ENCODE data around the gene GNB1L. TPM values are rescaled to one million over a fixed set of nuclear protein-coding genes. Genes with fewer than 3 reads are reported as not detected.

The GNB1L gene
- total RNA-seq, 1 experiment from 2014 or later: 18.0 TPM

GRCh38 chr22:19737846-19738663 is 116.6 kb downstream of the GNB1L start:
- no peak for ATAC-seq
- no peaks in the 10 kb centered on the region for H3K36me3 Mint-ChIP-seq
- no peak overlapping the region for H3K27ac Mint-ChIP-seq
- no peaks in the 10 kb centered on the region for H3K4me1 Mint-ChIP-seq
- H3K9me3 Mint-ChIP-seq: no peaks in the 10 kb centered on the region
- ChIA-PET POLR2A (no interaction called here), CTCF (interaction anchor here (0.8 kb wide), 1 partner anchor 172 kb away, joined by 5 read pairs; no protein-coding TSS in a partner anchor)
- no peak overlapping the region for H3K4me3 Mint-ChIP-seq
- TF ChIP-seq FOXK1 (CRISPR knock-in tag; IDR thresholded peaks at IDR 0.05): no peak
- no peak for TF ChIP-seq NFE2L1 (CRISPR knock-in tag; IDR thresholded peaks at IDR 0.05)
- TF ChIP-seq SMAD3 (CRISPR knock-in tag; IDR thresholded peaks at IDR 0.05; ENCODE audit: borderline replicate concordance): no peak
- no peak for TF ChIP-seq ZNF671 (CRISPR knock-in tag; IDR thresholded peaks at IDR 0.05)
- no peak for TF ChIP-seq ESRRA (CRISPR knock-in tag; IDR thresholded peaks at IDR 0.05; ENCODE audit: borderline replicate concordance)
- no peak for TF ChIP-seq TEAD4 (CRISPR knock-in tag; IDR thresholded peaks at IDR 0.05)
- TF ChIP-seq ZNF232 (CRISPR knock-in tag; IDR thresholded peaks at IDR 0.05): no peak
- no peak for TF ChIP-seq CBFB (CRISPR knock-in tag; IDR thresholded peaks at IDR 0.05; ENCODE audit: low read depth)
- TF ChIP-seq TCF7 (CRISPR knock-in tag; IDR thresholded peaks at IDR 0.05; ENCODE audit: low read depth): no peak
- no peak for TF ChIP-seq MXD4 (CRISPR knock-in tag; IDR thresholded peaks at IDR 0.05; ENCODE audit: borderline replicate concordance)
- TF ChIP-seq NR3C1 (CRISPR knock-in tag; conservative IDR thresholded peaks at IDR 0.05; ENCODE audit: low read depth): no peak
- H3K27me3 Mint-ChIP-seq (ENCODE audit: low read depth): no peaks in the 10 kb centered on the region
- DNase-seq (ENCODE audit: low spot score): no peak

- H3K4me1 Mint-ChIP-seq: no peaks in the 10 kb centered on the region
- no peaks in the 10 kb centered on the region for H3K36me3 Mint-ChIP-seq
- H3K27me3 Mint-ChIP-seq (ENCODE audit: low read depth): no peaks in the 10 kb centered on the region
- no peak for ATAC-seq
- H3K9me3 Mint-ChIP-seq: no peaks in the 10 kb centered on the region
- H3K27ac Mint-ChIP-seq: no peak overlapping the region
- no peak overlapping the region for H3K4me3 Mint-ChIP-seq
- CTCF ChIA-PET: interaction anchor here (1.2 kb wide), 1 partner anchor 12 kb away, joined by 3 read pairs; no protein-coding TSS in a partner anchor
- POLR2A ChIA-PET: no interaction called here
- DNase-seq (ENCODE audit: low spot score): no peak
- TF ChIP-seq JAZF1 (CRISPR knock-in tag; IDR thresholded peaks at IDR 0.05) (no peak), ELF4 (CRISPR knock-in tag; IDR thresholded peaks at IDR 0.05; ENCODE audit: low read depth) (no peak), NFE2L1 (CRISPR knock-in tag; IDR thresholded peaks at IDR 0.05) (no peak), ZNF317 (CRISPR knock-in tag; IDR thresholded peaks at IDR 0.05; ENCODE audit: borderline replicate concordance, low read depth) (no peak), STAT6 (CRISPR knock-in tag; conservative IDR thresholded peaks at IDR 0.05; ENCODE audit: low read depth) (no peak), NR1H2 (CRISPR knock-in tag; IDR thresholded peaks at IDR 0.05) (no peak), E2F4 (CRISPR knock-in tag; IDR thresholded peaks at IDR 0.05; ENCODE audit: borderline replicate concordance, low read depth) (no peak), KAT7 (CRISPR knock-in tag; IDR thresholded peaks at IDR 0.05; ENCODE audit: borderline replicate concordance) (no peak), HMGA2 (CRISPR knock-in tag; IDR thresholded peaks at IDR 0.05) (no peak), USF1 (CRISPR knock-in tag; IDR thresholded peaks at IDR 0.05) (no peak), ZNF425 (CRISPR knock-in tag; conservative IDR thresholded peaks at IDR 0.05) (no peak), ESRRA (CRISPR knock-in tag; IDR thresholded peaks at IDR 0.05; ENCODE audit: borderline replicate concordance) (no peak), ARID4B (CRISPR knock-in tag; IDR thresholded peaks at IDR 0.05; ENCODE audit: borderline replicate concordance) (no peak)
Measured at GRCh38 chr22:19735665-19736510, 118.8 kb downstream of the GNB1L start.

Measured in WTC11 (cell line).